Loucy (cell line): ENCODE measurements around the gene SEMA3F.

Source experiments
- H2AFZ ChIP-seq: fragments of 200-600 bp; sonication (generic); 2 replicates; pipeline ENCODE4 v1.6.0; 2016; ENCODE audit warnings: antibody characterized with exemption, mild to moderate bottlenecking, low read length, moderate library complexity
- H3F3A ChIP-seq: fragments of 200-600 bp; 2 replicates; pipeline ENCODE4 v1.6.0; 2016; ENCODE audit warnings: antibody characterized with exemption, low read depth, mild to moderate bottlenecking
- H3K27me3 ChIP-seq: fragments of 200-600 bp; sonication (generic); 2 replicates; pipeline ENCODE4 v1.6.1; 2014; ENCODE audit warnings: low read length, mild to moderate bottlenecking; ENCODE audit not compliant: insufficient read depth, poor library complexity, severe bottlenecking
- H3K36me3 ChIP-seq: fragments of 200-600 bp; sonication (generic); 2 replicates; pipeline ENCODE4 v1.6.1; 2016; ENCODE audit warnings: low read length; ENCODE audit not compliant: insufficient read depth
- H3K4me1 ChIP-seq: fragments of 200-600 bp; sonication (generic); 2 replicates; pipeline ENCODE4 v1.5.1; 2014; ENCODE audit warnings: low read length, mild to moderate bottlenecking; ENCODE audit not compliant: insufficient read depth, poor library complexity, severe bottlenecking
- H3K4me2 ChIP-seq: fragments of 200-600 bp; sonication (generic); 2 replicates; pipeline ENCODE4 v1.6.0; 2014; ENCODE audit warnings: antibody characterized with exemption, low read length, low read depth, mild to moderate bottlenecking; ENCODE audit not compliant: poor library complexity, severe bottlenecking
- H3K4me3 ChIP-seq: fragments of 200-600 bp; sonication (generic); 2 replicates; pipeline ENCODE4 v1.5.1; 2014; ENCODE audit warnings: low read length, mild to moderate bottlenecking, mixed read lengths; ENCODE audit not compliant: poor library complexity, severe bottlenecking
- H3K79me2 ChIP-seq: fragments of 200-600 bp; sonication (generic); 2 replicates; pipeline ENCODE4 v1.6.1; 2014; ENCODE audit warnings: low read length; ENCODE audit not compliant: insufficient read depth
- H3K9ac ChIP-seq: fragments of 200-600 bp; sonication (generic); 2 replicates; pipeline ENCODE4 v1.6.0; 2014; ENCODE audit warnings: mild to moderate bottlenecking, low read depth, low read length, moderate library complexity; ENCODE audit not compliant: poor library complexity, severe bottlenecking
- H3K9me2 ChIP-seq: fragments of 200-600 bp; sonication (generic); replicated peaks from 2 replicates; pipeline ENCODE4 v1.6.1; 2016; ENCODE audit warnings: low read depth, low read length, mixed read lengths
- H3K9me3 ChIP-seq: fragments of 200-600 bp; sonication (generic); 2 replicates; pipeline ENCODE4 v1.6.1; 2014; ENCODE audit warnings: mild to moderate bottlenecking, antibody characterized with exemption, low read length, low read depth; ENCODE audit not compliant: insufficient read depth
- H4K20me1 ChIP-seq: fragments of 200-600 bp; sonication (generic); 2 replicates; pipeline ENCODE4 v1.6.0; 2014; ENCODE audit warnings: antibody characterized with exemption, low read length, mild to moderate bottlenecking; ENCODE audit not compliant: insufficient read depth, poor library complexity, severe bottlenecking
- CTCF ChIP-seq: fragments of 200-600 bp; sonication (generic); conservative IDR thresholded peaks from 2 replicates; pipeline ENCODE4 v1.5.1; 2014; ENCODE audit warnings: mild to moderate bottlenecking, antibody characterized with exemption, low read length
- EZH2phosphoT487 ChIP-seq: fragments of 200-600 bp; IDR thresholded peaks from 2 replicates; pipeline ENCODE4 v1.6.1; 2018; ENCODE audit warnings: antibody characterized with exemption, mild to moderate bottlenecking, moderate library complexity, borderline replicate concordance

The SEMA3F gene

GRCh38 chr3:50136714-50137405, 18.3 kb upstream of the SEMA3F start:
- Histone ChIP-seq H3K79me2 (no peaks in the 10 kb centered on the region), H3K9ac (no peak overlapping the region), H3K9me2 (no peaks in the 10 kb centered on the region), H3K9me3 (no peaks in the 10 kb centered on the region), H3K36me3 (no peaks in the 10 kb centered on the region), H3F3A (no peaks in the 10 kb centered on the region), H3K27me3 (no peaks in the 10 kb centered on the region), H4K20me1 (no peaks in the 10 kb centered on the region), H3K4me3 (no peak overlapping the region), H3K4me2 (no peak overlapping the region), H2AFZ (no peak overlapping the region), H3K4me1 (peaks cover 34% of the 10 kb centered on the region)
- TF ChIP-seq EZH2phosphoT487 (no peak), CTCF (no peak)

GRCh38 chr3:50137531-50137930, 17.6 kb upstream of the SEMA3F start:
- Histone ChIP-seq H3K4me3 (no peak overlapping the region), H3K9me2 (no peaks in the 10 kb centered on the region), H3K79me2 (no peaks in the 10 kb centered on the region), H3K36me3 (no peaks in the 10 kb centered on the region), H3F3A (no peaks in the 10 kb centered on the region), H3K9ac (peak overlapping the region; percentile 56), H4K20me1 (no peaks in the 10 kb centered on the region), H3K4me2 (no peak overlapping the region), H3K27me3 (no peaks in the 10 kb centered on the region), H3K9me3 (no peaks in the 10 kb centered on the region), H3K4me1 (peaks cover 34% of the 10 kb centered on the region), H2AFZ (no peak overlapping the region)
- TF ChIP-seq EZH2phosphoT487: no peak
- no peak for TF ChIP-seq CTCF

- H3K9me3 ChIP-seq: no peaks in the 10 kb centered on the region
- peaks cover 34% of the 10 kb centered on the region for H3K4me1 ChIP-seq
- peak overlapping the region; percentile 56 for H3K9ac ChIP-seq
- peak overlapping the region; percentile 87 for H3K4me2 ChIP-seq
- no peaks in the 10 kb centered on the region for H3K79me2 ChIP-seq
- H2AFZ ChIP-seq: no peak overlapping the region
- TF ChIP-seq EZH2phosphoT487 (no peak), CTCF (no peak)
- no peaks in the 10 kb centered on the region for H3K27me3 ChIP-seq
- no peaks in the 10 kb centered on the region for H3K9me2 ChIP-seq
- H3F3A ChIP-seq: no peaks in the 10 kb centered on the region
- H3K36me3 ChIP-seq: no peaks in the 10 kb centered on the region
- H3K4me3 ChIP-seq: peak overlapping the region; percentile 58
- H4K20me1 ChIP-seq: no peaks in the 10 kb centered on the region
Measured at GRCh38 chr3:50138266-50139200, 16.6 kb upstream of the SEMA3F start.
